Stomach (tissue), 9 donors: ENCODE measurements around the gene TM6SF1. TPM values are rescaled to one million over a fixed set of nuclear protein-coding genes. Genes with fewer than 3 reads are reported as not detected.

Experiments used
- DNase-seq, 2 donors: peaks; one replicate each; pipeline versions ENCODE4 v3.0.0 to v3.0.0-alpha.2; 2013 to 2019
- H3K27ac ChIP-seq, 5 donors: fragments of 200-600 bp in 4 of 5; sonication (generic) in 4 of 5; one replicate each; pipeline ENCODE4 v1.5.1; 2013 to 2019; ENCODE audit warnings: mild to moderate bottlenecking in 1 of 5, moderate library complexity in 1 of 5
- H3K27me3 ChIP-seq, 3 donors: fragments of 200-600 bp; sonication (generic); one replicate each; pipeline ENCODE4 v1.5.1; 2017 to 2019; ENCODE audit warnings: mixed run types in 1 of 3
- H3K36me3 ChIP-seq, 4 donors: fragments of 200-600 bp; sonication (generic); 1 replicate in 3 of 4; 2 replicates in 1 of 4; pipeline ENCODE4 v1.5.1; 2016 to 2019
- H3K4me1 ChIP-seq, 4 donors: fragments of 200-600 bp; sonication (generic); one replicate each; pipeline ENCODE4 v1.5.1; 2016 to 2019
- H3K4me3 ChIP-seq, 4 donors: fragments of 200-600 bp; sonication (generic) in 3 of 4; one replicate each; pipeline ENCODE4 v1.5.1; 2016 to 2019; ENCODE audit warnings: mild to moderate bottlenecking in 1 of 4
- H3K9me3 ChIP-seq, 4 donors: fragments of 200-600 bp; sonication (generic); one replicate each; pipeline ENCODE4 v1.5.1; 2016 to 2019
- EP300 ChIP-seq: sonication (generic); formaldehyde crosslinking; IDR thresholded peaks from one replicate; pipeline ENCODE4 v1.6.1; 2017; ENCODE audit warnings: antibody characterized with exemption
- POLR2A ChIP-seq, 4 donors: fragments of 450-650 bp; IDR thresholded peaks; one replicate each; pipeline ENCODE4 v1.6.1; 2016; ENCODE audit warnings: antibody characterized with exemption in 4 of 4, control low read depth in 2 of 4, mild to moderate bottlenecking in 1 of 4, moderate library complexity in 1 of 4
- POLR2AphosphoS5 ChIP-seq, 3 donors: sonication (generic); formaldehyde crosslinking; IDR thresholded peaks; one replicate each; pipeline ENCODE4 v1.6.1; 2016; ENCODE audit warnings: antibody characterized with exemption in 3 of 3
- WGBS, 5 donors: extraction: QIAGEN DNeasy Blood & Tissue Kit in 3 of 5; methylation state at CpG; one replicate each; pipeline versions ENCODE4 v1.1.5 to v1.1.7; 2013 to 2018; 5-methylcytosine and 5-hydroxymethylcytosine counted together
- intact Hi-C: fragments of 100-400 bp; cut with DNase I; formaldehyde crosslinking; loops from one replicate; pipeline ENCODE4 v1.15.1; 2023; ENCODE audit warnings: low total_unique reads
- polyA plus RNA-seq, 3 donors: library from polyadenylated mRNA; stranded (reverse); fragments of 200-250 nt; gene quantifications; one replicate each; pipeline ENCODE4 v1.2.3, GENCODE V29; 2013
- total RNA-seq, 5 donors: library from RNA; depleted of rRNA; stranded (reverse); fragments of >200 nt; gene quantifications; one replicate each; pipeline versions ENCODE4 v1.1.0 to v1.2.3, GENCODE V29; 2014 to 2016
- TF ChIP-seq, protein P1 (sequence below), 7 experiments: fragments of 450-650 bp in 4 of 7; fragments of 200-600 bp in 3 of 7; sonication (generic) in 3 of 7; IDR thresholded peaks; one replicate each; pipeline ENCODE4 v1.5.1; 2016 to 2019; ENCODE audit warnings: antibody characterized with exemption in 7 of 7, control low read depth in 2 of 7, mild to moderate bottlenecking in 1 of 7
- donor health status: healthy with polysubstance abuse.
- donor health status: Bipolar disorder and iron deficiency.
- donor health status: healthy.

Gene TM6SF1
- total and polyA plus RNA-seq, 8 donors: 0.75 to 7.7 (median 2.1) TPM; not detected in 3

DNA sequence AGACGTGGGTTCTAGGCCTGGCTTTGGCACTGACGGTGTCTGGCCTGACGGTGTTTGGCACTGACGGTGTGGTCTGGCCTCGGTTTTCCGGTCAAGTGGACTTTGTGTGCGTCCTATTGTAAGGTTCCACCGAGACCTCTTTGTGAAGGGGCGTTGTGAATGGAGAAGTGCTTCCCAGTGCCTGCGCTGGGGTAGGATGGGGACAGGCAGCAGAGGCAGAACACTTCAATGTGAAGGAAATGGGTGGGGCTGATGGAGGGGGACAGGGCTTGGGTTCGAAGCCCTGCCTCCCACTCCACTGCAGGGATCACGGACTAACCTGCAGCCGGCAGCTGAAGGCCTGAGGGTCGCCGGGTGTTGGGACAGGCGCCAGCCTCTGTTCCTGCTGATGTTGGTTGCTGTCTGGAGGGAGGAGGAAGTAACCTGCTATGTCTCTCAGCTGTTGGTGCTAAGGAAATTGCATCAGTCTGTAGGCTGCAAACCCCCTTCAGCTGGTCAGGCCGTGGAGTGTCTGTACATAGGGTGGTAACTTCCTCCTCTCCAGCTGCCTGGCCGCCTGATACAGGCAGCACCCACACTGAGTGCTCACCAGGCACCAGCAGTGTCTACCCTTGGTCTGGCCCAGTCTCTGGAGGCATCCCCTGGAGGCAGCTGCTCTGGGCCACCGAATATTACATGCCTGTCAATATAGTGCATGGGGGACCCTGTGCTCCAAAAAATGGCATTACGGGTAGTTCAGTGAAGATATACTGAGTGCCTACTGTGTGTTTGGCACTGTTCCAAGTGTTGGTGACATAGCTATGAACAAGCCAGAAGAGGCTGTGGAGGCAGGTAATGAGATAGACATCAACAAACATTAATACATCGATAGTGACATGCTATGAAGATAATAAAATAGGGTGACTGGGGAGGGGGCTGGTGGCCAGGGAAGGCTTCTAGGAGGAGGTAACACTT is 1.1 kb downstream of the TM6SF1 start:
- no peaks in the 10 kb centered on the region for H3K36me3 ChIP-seq
- peaks cover 14 to 35% (median 15%) of the 10 kb centered on the region in 4 donors for H3K4me1 ChIP-seq
- peaks cover 8 to 69% (median 25%) of the 10 kb centered on the region in 3 donors for H3K27me3 ChIP-seq
- no peaks in the 10 kb centered on the region for H3K9me3 ChIP-seq
- peak; percentile 34 to 67 for DNase-seq
- 41 to 61% (median 47%) methylated on average over 14 to 21 of the region's 21 CpGs for WGBS, 5 donors
- TF ChIP-seq EP300 (no peak), POLR2AphosphoS5 (IDR thresholded peaks at IDR 0.05) (peak; percentile 12 to 46 (median 45))
- H3K27ac ChIP-seq: peak overlapping the region in 4 of 5 donors; percentile 59 to 78 (median 68)
- peak overlapping the region; percentile 50 to 57 (median 52) for H3K4me3 ChIP-seq
- intact Hi-C loops: no loop called here

DNA sequence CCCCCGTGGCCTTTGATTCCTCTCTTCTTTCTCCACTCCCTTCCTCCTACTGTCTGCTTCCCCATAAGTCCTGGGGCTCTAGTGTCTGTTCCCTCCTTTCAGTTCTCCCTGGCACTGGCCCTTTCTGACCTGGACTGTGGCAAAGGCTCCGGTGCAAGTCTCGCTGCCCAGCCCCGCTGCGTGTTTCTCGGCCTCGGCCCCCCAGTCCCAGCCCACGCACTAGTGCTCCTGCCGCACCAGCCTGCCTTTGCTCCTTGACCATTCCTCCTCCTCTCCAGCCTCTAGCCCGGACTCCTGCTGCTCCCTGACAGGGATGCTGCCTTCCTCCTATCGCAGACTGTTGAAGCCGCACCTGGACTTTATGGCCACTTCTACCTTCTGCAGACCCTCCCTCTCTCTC is 2.1 kb downstream of the TM6SF1 start:
- Histone ChIP-seq H3K36me3 (no peaks in the 10 kb centered on the region), H3K27ac (no peak overlapping the region), H3K4me3 (no peak overlapping the region), H3K9me3 (no peaks in the 10 kb centered on the region), H3K4me1 (peaks cover 14 to 35% (median 15%) of the 10 kb centered on the region in 4 donors), H3K27me3 (peaks cover 8 to 59% (median 25%) of the 10 kb centered on the region in 3 donors)
- intact Hi-C loops: no loop called here
- no peak for TF ChIP-seq EP300
- no peak for TF ChIP-seq POLR2AphosphoS5 (IDR thresholded peaks at IDR 0.05)
- TF ChIP-seq, protein P1, sequence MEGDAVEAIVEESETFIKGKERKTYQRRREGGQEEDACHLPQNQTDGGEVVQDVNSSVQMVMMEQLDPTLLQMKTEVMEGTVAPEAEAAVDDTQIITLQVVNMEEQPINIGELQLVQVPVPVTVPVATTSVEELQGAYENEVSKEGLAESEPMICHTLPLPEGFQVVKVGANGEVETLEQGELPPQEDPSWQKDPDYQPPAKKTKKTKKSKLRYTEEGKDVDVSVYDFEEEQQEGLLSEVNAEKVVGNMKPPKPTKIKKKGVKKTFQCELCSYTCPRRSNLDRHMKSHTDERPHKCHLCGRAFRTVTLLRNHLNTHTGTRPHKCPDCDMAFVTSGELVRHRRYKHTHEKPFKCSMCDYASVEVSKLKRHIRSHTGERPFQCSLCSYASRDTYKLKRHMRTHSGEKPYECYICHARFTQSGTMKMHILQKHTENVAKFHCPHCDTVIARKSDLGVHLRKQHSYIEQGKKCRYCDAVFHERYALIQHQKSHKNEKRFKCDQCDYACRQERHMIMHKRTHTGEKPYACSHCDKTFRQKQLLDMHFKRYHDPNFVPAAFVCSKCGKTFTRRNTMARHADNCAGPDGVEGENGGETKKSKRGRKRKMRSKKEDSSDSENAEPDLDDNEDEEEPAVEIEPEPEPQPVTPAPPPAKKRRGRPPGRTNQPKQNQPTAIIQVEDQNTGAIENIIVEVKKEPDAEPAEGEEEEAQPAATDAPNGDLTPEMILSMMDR (IDR thresholded peaks at IDR 0.05): no peak
- no peak for TF ChIP-seq POLR2A (IDR thresholded peaks at IDR 0.05)
- 83 to 90% (median 86%) methylated on average over 12 of the region's 12 CpGs for WGBS, 5 donors
- no peak for DNase-seq

GRCh38 chr15:83110381-83110780 is 2.9 kb downstream of the TM6SF1 start:
- TF ChIP-seq POLR2A (IDR thresholded peaks at IDR 0.05): no peak
- no peak for TF ChIP-seq POLR2AphosphoS5 (IDR thresholded peaks at IDR 0.05)
- no peak for TF ChIP-seq EP300
- TF ChIP-seq, protein P1 (IDR thresholded peaks at IDR 0.05): no peak

GRCh38 chr15:83111149-83111548 is 3.7 kb downstream of the TM6SF1 start:
- intact Hi-C loops: no loop called here
- peaks cover 8 to 48% (median 25%) of the 10 kb centered on the region in 3 donors for H3K27me3 ChIP-seq
- WGBS, 5 donors: 95 to 98% (median 96%) methylated on average over 3 of the region's 3 CpGs
- H3K4me1 ChIP-seq: peaks cover 14 to 35% (median 15%) of the 10 kb centered on the region in 4 donors
- peaks cover 0 to 3% (median 2%) of the 10 kb centered on the region in 4 donors for H3K36me3 ChIP-seq
- no peak for TF ChIP-seq EP300
- TF ChIP-seq POLR2AphosphoS5 (IDR thresholded peaks at IDR 0.05): no peak
- TF ChIP-seq, protein P1 (IDR thresholded peaks at IDR 0.05): no peak
- no peak for TF ChIP-seq POLR2A (IDR thresholded peaks at IDR 0.05)
- DNase-seq: no peak
- no peak overlapping the region for H3K4me3 ChIP-seq
- no peak overlapping the region for H3K27ac ChIP-seq
- no peaks in the 10 kb centered on the region for H3K9me3 ChIP-seq

More at GRCh38 chr15:83110381-83110780, 2.9 kb downstream of the TM6SF1 start:
- no peak for DNase-seq
- Histone ChIP-seq H3K4me1 (peaks cover 14 to 35% (median 15%) of the 10 kb centered on the region in 4 donors), H3K36me3 (peaks cover 0 to 3% (median 1%) of the 10 kb centered on the region in 4 donors), H3K27ac (no peak overlapping the region), H3K4me3 (no peak overlapping the region), H3K9me3 (no peaks in the 10 kb centered on the region), H3K27me3 (peaks cover 8 to 55% (median 25%) of the 10 kb centered on the region in 3 donors)
- intact Hi-C loops: no loop called here
- WGBS, 5 donors: 69 to 85% (median 84%) methylated on average over 2 to 3 of the region's 3 CpGs
